Measurements from ENCODE around the gene IMMP2L.

IMMP2L gene

GRCh38 chr7:111352319-111352718, 210.0 kb downstream of the IMMP2L start:
- no peak for TF ChIP-seq CTCF (IDR thresholded peaks at IDR 0.05)

GRCh38 chr7:111346219-111346618, 216.1 kb downstream of the IMMP2L start:
- TF ChIP-seq CTCF (IDR thresholded peaks at IDR 0.05) = no peak

GRCh38 chr7:111343017-111343416, 219.3 kb downstream of the IMMP2L start:
- no peak for TF ChIP-seq CTCF (IDR thresholded peaks at IDR 0.05)

- TF ChIP-seq CTCF (IDR thresholded peaks at IDR 0.05) = no peak
Observed at GRCh38 chr7:111339006-111339405, 223.3 kb downstream of the IMMP2L start.

GRCh38 chr7:111333010-111333409, 229.3 kb downstream of the IMMP2L start:
- no peak for TF ChIP-seq CTCF (IDR thresholded peaks at IDR 0.05)

- no peak for TF ChIP-seq CTCF (IDR thresholded peaks at IDR 0.05)
Observed at GRCh38 chr7:111330235-111330523, 232.1 kb downstream of the IMMP2L start.

- 0 out of 2 replicates have a peak, but pooled peaks have one; percentile 17 for TF ChIP-seq CTCF (IDR thresholded peaks at IDR 0.05)
Observed at GRCh38 chr7:111329367-111330234, 232.7 kb downstream of the IMMP2L start.

- TF ChIP-seq CTCF (IDR thresholded peaks at IDR 0.05) = no peak
Observed at GRCh38 chr7:111328487-111328886, 233.8 kb downstream of the IMMP2L start.
